Endothelial cell (in vitro differentiated cells): ENCODE data around the gene ETS1. TPM values are rescaled to one million over a fixed set of nuclear protein-coding genes. Genes with fewer than 3 reads are reported as not detected.
"Not testable (repeated sequence)": the region's sequence is repeated elsewhere in the genome, so short reads cannot be mapped to it uniquely, and the experiment has no call there.

Source experiments
- DNase-seq: peaks from one replicate; pipeline ENCODE4 v3.0.0; 2021; ENCODE audit warnings: low spot score
- H3K27ac Mint-ChIP-seq: one replicate; pipeline ENCODE4 v1.8.0; 2021; ENCODE audit warnings: mixed read lengths, inconsistent platforms; ENCODE audit not compliant: unreplicated experiment
- H3K27me3 Mint-ChIP-seq: one replicate; pipeline ENCODE4 v1.8.0; 2021; ENCODE audit warnings: mild to moderate bottlenecking, moderate library complexity, mixed read lengths, inconsistent platforms; ENCODE audit not compliant: unreplicated experiment
- H3K36me3 Mint-ChIP-seq: one replicate; pipeline ENCODE4 v1.8.0; 2021; ENCODE audit warnings: mild to moderate bottlenecking, low read depth, mixed read lengths, inconsistent platforms; ENCODE audit not compliant: unreplicated experiment
- H3K4me1 Mint-ChIP-seq: one replicate; pipeline ENCODE4 v1.8.0; 2021; ENCODE audit warnings: mild to moderate bottlenecking, mixed read lengths, inconsistent platforms; ENCODE audit not compliant: unreplicated experiment
- H3K4me3 Mint-ChIP-seq: one replicate; pipeline ENCODE4 v1.8.0; 2021; ENCODE audit warnings: mild to moderate bottlenecking, mixed read lengths, inconsistent platforms; ENCODE audit not compliant: unreplicated experiment
- H3K9me3 Mint-ChIP-seq: one replicate; pipeline ENCODE4 v1.8.0; 2021; ENCODE audit warnings: mixed read lengths, inconsistent platforms; ENCODE audit not compliant: unreplicated experiment
- CTCF ChIP-seq: fragments of 200-600 bp; sonication (generic); IDR thresholded peaks from one replicate; pipeline ENCODE4 v1.5.0; 2021; ENCODE audit warnings: antibody characterized with exemption; ENCODE audit not compliant: unreplicated experiment
- total RNA-seq: library from RNA; stranded (reverse); fragmentation: NEBNext Ultra II Directional; extraction: Animal tissue kit (Norgen Biotek cat#: 25700); gene quantifications from one replicate; pipeline ENCODE4 v1.2.1, GENCODE V29; 2021; ENCODE audit not compliant: unreplicated experiment

The ETS1 gene
- total RNA-seq, 1 donor from 2014 or later = 309 TPM

GRCh38 chr11:128447233-128447632 is 140.1 kb downstream of the ETS1 start:
- Mint-ChIP-seq H3K9me3 (no peaks in the 10 kb centered on the region), H3K4me3 (no peak overlapping the region), H3K27me3 (peaks cover 1% of the 10 kb centered on the region), H3K27ac (no peak overlapping the region), H3K4me1 (no peaks in the 10 kb centered on the region), H3K36me3 (no peaks in the 10 kb centered on the region)
- TF ChIP-seq CTCF = no peak
- no peak for DNase-seq

- H3K27me3 Mint-ChIP-seq, H3K36me3 Mint-ChIP-seq, H3K27ac Mint-ChIP-seq, DNase-seq, H3K4me3 Mint-ChIP-seq, H3K4me1 Mint-ChIP-seq, H3K9me3 Mint-ChIP-seq: not testable (repeated sequence)
Observed at GRCh38 chr11:128445921-128446320, 141.4 kb downstream of the ETS1 start.

GRCh38 chr11:128437136-128437535 is 150.2 kb downstream of the ETS1 start:
- TF ChIP-seq CTCF = no peak
- Mint-ChIP-seq H3K36me3 (no peaks in the 10 kb centered on the region), H3K27me3 (no peaks in the 10 kb centered on the region), H3K4me3 (no peak overlapping the region), H3K9me3 (no peaks in the 10 kb centered on the region), H3K4me1 (peaks cover 4% of the 10 kb centered on the region), H3K27ac (no peak overlapping the region)
- DNase-seq = no peak

GRCh38 chr11:128434818-128435217 is 152.5 kb downstream of the ETS1 start:
- Mint-ChIP-seq H3K36me3 (no peaks in the 10 kb centered on the region), H3K27ac (no peak overlapping the region), H3K4me3 (no peak overlapping the region), H3K4me1 (peaks cover 4% of the 10 kb centered on the region), H3K9me3 (no peaks in the 10 kb centered on the region), H3K27me3 (no peaks in the 10 kb centered on the region)
- TF ChIP-seq CTCF = no peak
- no peak for DNase-seq

- Mint-ChIP-seq H3K27me3 (no peaks in the 10 kb centered on the region), H3K27ac (no peak overlapping the region), H3K4me3 (no peak overlapping the region), H3K9me3 (no peaks in the 10 kb centered on the region), H3K36me3 (no peaks in the 10 kb centered on the region), H3K4me1 (peaks cover 4% of the 10 kb centered on the region)
- no peak for DNase-seq
- no peak for TF ChIP-seq CTCF
Observed at GRCh38 chr11:128434411-128434810, 152.9 kb downstream of the ETS1 start.

GRCh38 chr11:128432926-128433325 is 154.4 kb downstream of the ETS1 start:
- Mint-ChIP-seq H3K4me1 (peaks cover 4% of the 10 kb centered on the region), H3K27me3 (peaks cover 3% of the 10 kb centered on the region), H3K36me3 (no peaks in the 10 kb centered on the region), H3K4me3 (no peak overlapping the region), H3K9me3 (no peaks in the 10 kb centered on the region), H3K27ac (no peak overlapping the region)
- no peak for TF ChIP-seq CTCF
- DNase-seq = no peak
